NK-92 (cell line): ENCODE measurements around the gene TBX4.

ENCODE experiments used
- DNase-seq: peaks from one replicate; lab custom pipeline; 2025; ENCODE audit not compliant: unreplicated experiment; lab: John Stamatoyannopoulos, UW

Gene TBX4

GRCh38 chr17:61464130-61464842 is 12.1 kb downstream of the TBX4 start:
- DNase-seq, result no peak

GRCh38 chr17:61464843-61465180 is 12.6 kb downstream of the TBX4 start:
- no peak for DNase-seq

GRCh38 chr17:61465550-61466237 is 13.5 kb downstream of the TBX4 start:
- no peak for DNase-seq

- no peak for DNase-seq
Observed at GRCh38 chr17:61466246-61466645, 14.0 kb downstream of the TBX4 start.

- no peak for DNase-seq
Observed at GRCh38 chr17:61467416-61468262, 15.4 kb downstream of the TBX4 start.

GRCh38 chr17:61468263-61468907 is 16.2 kb downstream of the TBX4 start:
- DNase-seq, result no peak

GRCh38 chr17:61469474-61469873 is 17.3 kb downstream of the TBX4 start:
- no peak for DNase-seq

- no peak for DNase-seq
Observed at GRCh38 chr17:61469949-61470348, 17.7 kb downstream of the TBX4 start.

- no peak for DNase-seq
Observed at GRCh38 chr17:61470530-61471136, 18.4 kb downstream of the TBX4 start.

GRCh38 chr17:61474235-61474927 is 22.2 kb downstream of the TBX4 start:
- DNase-seq, result no peak

- no peak for DNase-seq
Observed at GRCh38 chr17:61474934-61475333, 22.7 kb downstream of the TBX4 start.

GRCh38 chr17:61475726-61476125 is 23.5 kb downstream of the TBX4 start:
- DNase-seq, result no peak

- DNase-seq, result no peak
Observed at GRCh38 chr17:61476476-61477203, 24.4 kb downstream of the TBX4 start.

- DNase-seq, result no peak
Observed at GRCh38 chr17:61477204-61477834, 25.1 kb downstream of the TBX4 start.

- no peak for DNase-seq
Observed at GRCh38 chr17:61478026-61478789, 26.0 kb downstream of the TBX4 start.

- DNase-seq, result no peak
Observed at GRCh38 chr17:61478790-61479492, 26.7 kb downstream of the TBX4 start.

GRCh38 chr17:61479493-61480413 is 27.5 kb downstream of the TBX4 start:
- DNase-seq, result no peak
